GM19035 (cell line): ENCODE measurements around the gene RASGEF1C.
"Not testable (repeated sequence)": the region's sequence is repeated elsewhere in the genome, so short reads cannot be mapped to it uniquely, and the experiment has no call there.

ENCODE experiments used
- ATAC-seq: cut with Tn5 transposase; IDR thresholded peaks from one replicate; pipeline ENCODE4 v1.9.1; 2021; ENCODE audit not compliant: unreplicated experiment

Gene RASGEF1C

GRCh38 chr5:180104168-180104530, 104.9 kb downstream of the RASGEF1C start:
- no peak for ATAC-seq

- ATAC-seq: no peak
Observed at GRCh38 chr5:180103487-180104167, 105.4 kb downstream of the RASGEF1C start.

GRCh38 chr5:180102636-180103035, 106.4 kb downstream of the RASGEF1C start:
- ATAC-seq: no peak

- no peak for ATAC-seq
Observed at GRCh38 chr5:180101451-180102105, 107.4 kb downstream of the RASGEF1C start.

GRCh38 chr5:180100621-180101450, 108.2 kb downstream of the RASGEF1C start:
- ATAC-seq: no peak

GRCh38 chr5:180099733-180100611, 109.0 kb downstream of the RASGEF1C start:
- no peak for ATAC-seq

GRCh38 chr5:180098991-180099732, 109.8 kb downstream of the RASGEF1C start:
- no peak for ATAC-seq

- ATAC-seq: no peak
Observed at GRCh38 chr5:180098526-180098925, 110.5 kb downstream of the RASGEF1C start.

GRCh38 chr5:180097926-180098325, 111.1 kb downstream of the RASGEF1C start:
- ATAC-seq: no peak

- no peak for ATAC-seq
Observed at GRCh38 chr5:180097163-180097894, 111.7 kb downstream of the RASGEF1C start.

- no peak for ATAC-seq
Observed at GRCh38 chr5:180096616-180097015, 112.4 kb downstream of the RASGEF1C start.

- ATAC-seq: no peak
Observed at GRCh38 chr5:180095545-180095944, 113.5 kb downstream of the RASGEF1C start.

GRCh38 chr5:180093651-180094382, 115.2 kb downstream of the RASGEF1C start:
- ATAC-seq: no peak

- no peak for ATAC-seq
Observed at GRCh38 chr5:180093241-180093640, 115.8 kb downstream of the RASGEF1C start.

- ATAC-seq: no peak
Observed at GRCh38 chr5:180090769-180091546, 118.1 kb downstream of the RASGEF1C start.

- ATAC-seq: no peak
Observed at GRCh38 chr5:180090098-180090768, 118.8 kb downstream of the RASGEF1C start.

- not testable (repeated sequence) for ATAC-seq
Observed at GRCh38 chr5:180089628-180090027, 119.4 kb downstream of the RASGEF1C start.

- no peak for ATAC-seq
Observed at GRCh38 chr5:180088561-180088960, 120.5 kb downstream of the RASGEF1C start.
